BE2C (cell line): ENCODE results near the gene UGGT2.

Experiments used
- DNase-seq: peaks from one replicate; pipeline ENCODE4 v3.0.0-alpha.2; 2020
- H3K27me3 ChIP-seq: fragments of 250-450 bp; sonication (Bioruptor Pico); 2 replicates; pipeline ENCODE4 v1.5.1; 2020; ENCODE audit warnings: mild to moderate bottlenecking
- H3K36me3 ChIP-seq: fragments of 250-450 bp; sonication (Bioruptor Pico); 2 replicates; pipeline ENCODE4 v1.5.1; 2020; ENCODE audit warnings: mild to moderate bottlenecking
- H3K4me1 ChIP-seq: fragments of 250-450 bp; sonication (Bioruptor Pico); 2 replicates; pipeline ENCODE4 v1.5.1; 2020
- H3K4me3 ChIP-seq: 2 replicates; pipeline ENCODE4 v1.5.1; 2011; ENCODE audit warnings: low read depth, low read length
- H3K9me3 ChIP-seq: fragments of 250-450 bp; sonication (Bioruptor Pico); 2 replicates; pipeline ENCODE4 v1.5.1; 2020
- TF ChIP-seq, protein P1 (sequence below): IDR thresholded peaks from 2 replicates; pipeline ENCODE4 v1.5.1; 2012; ENCODE audit warnings: mild to moderate bottlenecking, low read depth, low read length

The UGGT2 gene

DNA sequence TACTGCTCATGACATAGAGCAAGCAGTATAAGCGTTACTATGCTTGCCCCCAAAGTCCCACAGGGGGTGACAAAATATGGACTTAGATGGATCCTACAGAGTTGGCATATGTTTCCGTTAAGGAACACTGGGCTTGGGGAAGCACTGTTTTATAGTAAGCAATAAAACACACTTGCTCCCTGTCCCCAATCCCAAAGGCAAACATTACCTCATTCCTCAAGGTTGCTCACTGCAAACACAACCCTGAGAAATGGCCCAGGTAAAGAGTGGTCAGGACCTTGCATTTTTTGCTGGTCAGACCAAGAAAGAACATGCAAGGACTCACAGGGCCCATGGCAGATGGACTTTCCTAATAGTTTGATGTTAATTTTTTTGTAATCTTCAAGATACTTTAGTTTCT lies 32.3 kb downstream of the UGGT2 start:
- DNase-seq, result no peak
- H3K36me3 ChIP-seq, result peaks cover 4% of the 10 kb centered on the region; the same call in 1 of the 2 replicates
- no peak overlapping the region for H3K4me3 ChIP-seq
- no peaks in the 10 kb centered on the region for H3K9me3 ChIP-seq
- TF ChIP-seq, protein P1, sequence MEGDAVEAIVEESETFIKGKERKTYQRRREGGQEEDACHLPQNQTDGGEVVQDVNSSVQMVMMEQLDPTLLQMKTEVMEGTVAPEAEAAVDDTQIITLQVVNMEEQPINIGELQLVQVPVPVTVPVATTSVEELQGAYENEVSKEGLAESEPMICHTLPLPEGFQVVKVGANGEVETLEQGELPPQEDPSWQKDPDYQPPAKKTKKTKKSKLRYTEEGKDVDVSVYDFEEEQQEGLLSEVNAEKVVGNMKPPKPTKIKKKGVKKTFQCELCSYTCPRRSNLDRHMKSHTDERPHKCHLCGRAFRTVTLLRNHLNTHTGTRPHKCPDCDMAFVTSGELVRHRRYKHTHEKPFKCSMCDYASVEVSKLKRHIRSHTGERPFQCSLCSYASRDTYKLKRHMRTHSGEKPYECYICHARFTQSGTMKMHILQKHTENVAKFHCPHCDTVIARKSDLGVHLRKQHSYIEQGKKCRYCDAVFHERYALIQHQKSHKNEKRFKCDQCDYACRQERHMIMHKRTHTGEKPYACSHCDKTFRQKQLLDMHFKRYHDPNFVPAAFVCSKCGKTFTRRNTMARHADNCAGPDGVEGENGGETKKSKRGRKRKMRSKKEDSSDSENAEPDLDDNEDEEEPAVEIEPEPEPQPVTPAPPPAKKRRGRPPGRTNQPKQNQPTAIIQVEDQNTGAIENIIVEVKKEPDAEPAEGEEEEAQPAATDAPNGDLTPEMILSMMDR, result no peak
- H3K27me3 ChIP-seq, result no peaks in the 10 kb centered on the region
- H3K4me1 ChIP-seq, result no peaks in the 10 kb centered on the region

DNA sequence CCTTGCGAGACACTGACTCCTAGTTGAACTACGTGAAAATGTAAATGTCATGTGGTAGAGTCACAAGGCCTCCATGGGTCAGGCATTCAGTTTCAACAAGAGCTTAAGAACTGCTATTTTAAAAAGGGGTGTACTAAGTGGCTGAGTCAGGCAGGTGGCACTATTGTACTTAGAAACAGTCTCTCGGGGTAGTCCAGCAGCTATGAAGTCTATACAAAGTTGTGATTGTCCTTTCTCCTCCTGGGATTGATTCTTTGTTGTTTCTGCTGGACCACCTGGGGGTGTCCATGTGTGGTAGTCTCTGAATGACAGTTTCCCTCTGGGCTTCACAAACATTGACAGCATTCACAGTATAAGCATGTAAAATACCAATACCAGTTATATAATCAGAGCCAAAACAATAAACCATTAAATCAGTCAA lies 33.0 kb downstream of the UGGT2 start:
- Histone ChIP-seq H3K4me1 (no peaks in the 10 kb centered on the region), H3K9me3 (no peaks in the 10 kb centered on the region), H3K27me3 (no peaks in the 10 kb centered on the region), H3K36me3 (peaks cover 4% of the 10 kb centered on the region; the same call in 1 of the 2 replicates), H3K4me3 (no peak overlapping the region)
- DNase-seq, result peak; percentile 47
- TF ChIP-seq, protein P1, result peak; percentile 85

DNA sequence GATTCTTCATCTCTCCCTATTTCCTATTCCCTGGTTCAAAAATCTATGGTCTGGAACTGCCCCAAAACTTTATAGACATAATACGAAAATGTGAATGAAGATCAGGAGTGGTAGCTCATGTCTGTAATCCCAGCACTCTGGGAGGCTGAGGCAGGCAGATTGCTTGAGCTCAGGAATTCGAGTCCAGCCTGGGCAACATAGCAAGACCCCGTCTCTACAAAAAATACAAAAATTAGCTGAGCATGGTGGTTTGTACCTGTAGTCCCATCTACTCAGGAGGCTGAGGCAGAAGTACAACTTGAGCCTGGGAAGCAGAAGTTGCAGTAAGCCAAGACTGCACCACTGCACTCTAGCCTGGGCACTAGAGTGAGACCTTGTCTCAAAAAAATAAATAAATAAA lies 35.1 kb downstream of the UGGT2 start:
- no peaks in the 10 kb centered on the region for H3K27me3 ChIP-seq
- TF ChIP-seq, protein P1, result no peak
- no peak for DNase-seq
- no peaks in the 10 kb centered on the region for H3K4me1 ChIP-seq
- H3K36me3 ChIP-seq, result peaks cover 4% of the 10 kb centered on the region; the same call in 1 of the 2 replicates
- H3K4me3 ChIP-seq, result no peak overlapping the region
- H3K9me3 ChIP-seq, result no peaks in the 10 kb centered on the region

DNA sequence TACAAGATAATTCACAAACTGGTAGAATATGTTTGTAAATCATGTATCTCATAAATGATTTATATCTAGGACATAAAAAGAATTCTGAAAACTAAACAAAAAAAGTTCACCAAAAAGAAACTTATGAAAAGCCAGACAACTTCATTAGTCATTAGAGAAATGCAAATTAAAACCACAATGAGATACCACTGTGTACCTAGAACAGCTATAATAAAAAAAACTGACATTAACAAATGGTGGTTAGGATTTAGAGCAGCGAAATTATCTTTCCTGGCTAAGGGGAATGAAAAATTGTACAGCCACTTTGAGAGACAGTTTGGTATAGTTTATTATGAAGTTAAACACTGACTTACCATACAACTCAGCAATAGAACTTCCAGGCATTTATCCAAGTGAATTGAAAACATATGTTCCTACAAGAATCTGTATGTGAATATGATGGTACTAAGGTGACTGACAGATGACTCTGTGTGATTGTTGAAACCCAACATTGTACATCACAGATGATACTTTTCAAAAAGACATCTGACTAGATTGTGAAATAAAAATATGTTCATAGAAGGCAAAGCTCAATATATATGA lies 41.8 kb downstream of the UGGT2 start:
- TF ChIP-seq, protein P1, result no peak
- no peak for DNase-seq
- H3K4me3 ChIP-seq, result no peak overlapping the region
- no peaks in the 10 kb centered on the region for H3K9me3 ChIP-seq
- H3K4me1 ChIP-seq, result no peaks in the 10 kb centered on the region; the same call in 1 of the 2 replicates
- no peaks in the 10 kb centered on the region for H3K27me3 ChIP-seq
- H3K36me3 ChIP-seq, result no peaks in the 10 kb centered on the region

DNA sequence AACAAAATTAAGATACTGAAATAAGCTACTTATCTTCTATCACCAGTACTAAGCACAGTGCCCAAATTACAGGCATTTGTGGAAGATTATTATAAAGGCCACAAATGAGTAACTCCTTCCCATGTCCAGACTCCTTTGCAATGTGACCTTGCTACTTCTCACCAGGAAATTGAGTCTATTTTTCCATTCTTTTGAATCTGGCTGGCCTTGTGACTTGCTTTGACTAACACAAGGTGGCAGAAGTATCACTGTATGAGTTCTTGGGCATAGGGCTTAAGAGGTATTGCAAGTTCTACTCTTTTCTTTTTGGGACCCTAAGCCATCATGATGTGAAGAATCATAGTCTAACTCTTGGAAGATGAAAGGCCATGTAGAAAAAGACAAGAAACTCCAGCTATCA lies 49.9 kb downstream of the UGGT2 start:
- no peak overlapping the region for H3K4me3 ChIP-seq
- H3K36me3 ChIP-seq, result peaks cover 2% of the 10 kb centered on the region; the same call in 1 of the 2 replicates

More for the DNA sequence above, 49.9 kb downstream of the UGGT2 start:
- TF ChIP-seq, protein P1, result peak; percentile 35
- no peaks in the 10 kb centered on the region for H3K4me1 ChIP-seq
- no peaks in the 10 kb centered on the region for H3K27me3 ChIP-seq
- H3K9me3 ChIP-seq, result no peaks in the 10 kb centered on the region
- DNase-seq, result no peak
